Stimulated activated CD8-positive, alpha-beta memory T cell treated with anti-CD3 and anti-CD28 coated beads, Interleukin-15, amount 100 ng/mL, for 24 hours (primary cell): ENCODE data around the gene FARP1.
"Not testable (repeated sequence)": the region's sequence is repeated elsewhere in the genome, so short reads cannot be mapped to it uniquely, and the experiment has no call there.

Source experiments
- DNase-seq: peaks from one replicate; pipeline ENCODE4 v3.0.0-alpha.2; 2020; ENCODE audit warnings: low read depth

FARP1 gene

DNA sequence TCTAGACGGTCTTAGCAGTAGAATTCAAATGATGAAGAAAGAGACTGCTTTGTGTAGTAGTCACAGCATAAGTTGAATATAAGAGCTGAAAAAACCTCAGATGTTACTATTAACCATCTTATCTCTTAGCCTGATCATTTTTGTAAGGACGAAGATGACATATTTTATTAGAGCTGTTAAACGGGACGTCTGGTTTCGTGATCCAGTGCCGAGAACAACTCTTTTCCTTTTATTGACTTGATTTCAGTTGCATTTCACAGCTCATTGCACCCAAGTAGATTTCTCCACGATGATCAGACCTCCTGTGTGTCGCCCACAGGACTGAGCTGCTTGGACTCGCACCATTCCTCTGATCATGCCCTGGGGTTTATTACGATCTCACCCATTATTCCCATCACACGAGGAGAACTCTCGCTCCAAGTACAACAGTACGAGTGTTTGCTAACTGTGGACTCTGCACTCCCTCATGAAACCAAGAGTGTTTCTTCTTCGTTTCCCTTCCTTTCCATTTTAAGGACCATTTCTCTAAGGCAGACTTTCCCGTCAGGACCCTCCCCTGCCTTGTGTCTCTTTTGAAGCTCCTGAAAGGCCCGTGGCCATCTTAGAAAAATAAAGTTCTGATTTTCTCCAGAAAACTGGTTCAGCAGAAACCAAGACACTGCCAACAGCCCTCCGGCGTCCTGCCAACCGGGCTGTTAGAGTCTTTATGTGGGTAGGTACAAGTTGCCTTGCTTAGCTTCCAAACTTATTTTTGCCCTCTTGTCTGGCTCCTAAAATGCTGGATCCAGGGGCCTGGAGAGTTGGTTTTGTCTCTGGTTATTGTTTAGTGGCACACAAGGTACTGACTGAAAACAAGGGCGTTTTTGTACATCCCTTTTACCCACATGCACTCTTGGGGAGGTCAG, 82.4 kb downstream of the FARP1 start:
- DNase-seq, result no peak

DNA sequence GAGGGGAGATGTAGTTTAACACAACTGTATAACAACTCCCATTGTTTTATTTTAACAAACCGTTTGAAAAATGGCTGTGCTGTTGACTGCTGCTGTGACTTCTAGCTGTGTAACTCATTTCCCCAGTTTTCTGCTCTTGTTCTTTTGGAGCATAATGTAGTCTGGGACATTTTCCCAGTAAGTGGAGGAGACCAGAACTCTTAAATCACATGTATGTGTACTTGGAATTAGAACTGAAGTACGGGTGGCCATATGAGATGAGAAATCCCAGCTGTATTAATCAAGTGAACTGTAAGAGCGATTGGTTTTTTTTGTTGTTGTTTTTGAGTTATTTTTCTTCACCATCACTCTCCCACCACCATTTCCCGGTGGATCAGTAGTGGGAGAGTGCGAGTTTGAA, 83.6 kb downstream of the FARP1 start:
- no peak for DNase-seq

DNA sequence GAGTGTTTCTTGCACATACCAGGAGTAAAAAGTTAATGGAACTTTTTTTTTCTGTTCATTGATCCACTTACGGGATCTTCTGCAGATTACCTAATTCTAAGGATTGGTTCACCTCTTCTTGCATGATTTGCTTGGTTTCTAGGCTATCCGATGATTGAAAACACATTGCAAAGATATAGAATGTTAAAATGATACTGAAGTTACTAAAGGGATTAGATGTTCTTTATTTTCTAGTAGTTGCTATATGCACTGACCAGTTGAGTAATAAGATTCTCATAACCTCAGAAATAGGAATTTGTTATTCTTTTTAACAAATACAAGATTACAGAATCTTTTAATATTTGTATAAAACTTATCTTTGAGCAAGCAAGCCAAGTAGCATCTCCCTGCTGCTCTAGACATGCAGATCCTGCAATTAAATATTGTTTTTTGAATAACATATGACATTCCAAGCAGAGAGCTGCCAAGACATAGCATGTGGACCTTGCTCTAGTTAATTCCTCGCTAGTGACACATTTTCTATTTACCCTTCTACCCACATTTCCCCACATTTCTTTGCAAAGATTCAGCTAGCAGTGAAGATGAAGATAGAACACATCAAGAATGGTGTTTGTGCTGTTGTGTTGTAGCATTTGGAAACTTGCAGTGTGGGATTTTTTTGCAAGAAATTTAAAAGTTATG, 85.9 kb downstream of the FARP1 start:
- no peak for DNase-seq

DNA sequence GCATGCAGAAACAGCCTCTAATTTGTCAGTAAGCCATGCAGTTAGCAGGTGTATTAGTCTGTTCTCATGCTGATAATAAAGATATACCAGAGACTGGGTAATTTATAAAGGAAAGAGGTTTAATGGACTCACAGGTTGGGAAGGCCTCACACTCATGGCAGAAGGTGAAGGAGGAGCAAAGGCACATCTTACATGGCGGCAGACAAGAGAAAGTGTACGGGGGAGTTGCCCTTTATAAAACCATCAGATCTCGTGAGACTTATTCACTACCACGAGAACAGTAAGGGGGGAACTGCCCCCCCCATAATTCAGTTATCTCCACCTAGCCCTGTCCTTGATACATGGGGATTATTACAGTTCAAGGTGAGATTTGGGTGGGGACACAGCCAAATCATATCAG, 87.9 kb downstream of the FARP1 start:
- not testable (repeated sequence) for DNase-seq

DNA sequence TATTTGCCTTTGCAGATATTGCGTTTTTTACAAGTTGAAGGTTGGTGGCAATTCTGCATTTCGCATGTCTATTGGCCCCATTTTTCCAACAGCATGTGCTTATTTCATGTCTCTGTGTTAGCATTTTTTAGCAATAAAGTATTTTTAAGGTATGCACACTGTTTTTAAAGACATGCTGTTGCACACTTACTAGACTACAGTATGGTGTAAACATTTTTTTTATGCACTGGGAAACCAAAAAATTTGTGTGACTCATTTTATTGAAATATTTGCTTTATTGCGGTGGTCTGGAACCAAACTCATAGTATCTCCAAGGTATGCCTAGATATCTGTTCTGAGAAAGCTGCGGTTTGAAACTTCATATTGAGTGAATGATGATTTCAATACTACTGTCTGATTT, 89.6 kb downstream of the FARP1 start:
- DNase-seq, result no peak

DNA sequence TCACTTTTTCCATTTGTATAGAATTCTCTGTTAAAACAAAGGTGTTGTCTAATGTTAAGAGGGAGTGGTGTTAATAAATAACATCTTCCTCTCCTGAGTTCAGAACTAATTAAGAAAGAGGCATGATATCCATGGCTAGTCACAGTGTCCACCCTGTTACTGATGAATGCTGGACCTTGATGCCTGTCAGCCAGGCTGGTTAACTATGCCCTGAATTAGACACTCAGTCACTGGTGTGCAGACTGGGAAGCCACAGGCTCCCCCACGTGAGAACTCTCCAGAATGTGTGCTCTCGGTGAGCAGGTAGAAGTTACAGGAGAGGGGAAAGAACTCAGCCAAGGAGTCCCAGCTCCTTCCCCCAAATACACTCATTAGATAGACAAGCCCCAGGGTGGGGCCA, 90.2 kb downstream of the FARP1 start:
- DNase-seq, result no peak

DNA sequence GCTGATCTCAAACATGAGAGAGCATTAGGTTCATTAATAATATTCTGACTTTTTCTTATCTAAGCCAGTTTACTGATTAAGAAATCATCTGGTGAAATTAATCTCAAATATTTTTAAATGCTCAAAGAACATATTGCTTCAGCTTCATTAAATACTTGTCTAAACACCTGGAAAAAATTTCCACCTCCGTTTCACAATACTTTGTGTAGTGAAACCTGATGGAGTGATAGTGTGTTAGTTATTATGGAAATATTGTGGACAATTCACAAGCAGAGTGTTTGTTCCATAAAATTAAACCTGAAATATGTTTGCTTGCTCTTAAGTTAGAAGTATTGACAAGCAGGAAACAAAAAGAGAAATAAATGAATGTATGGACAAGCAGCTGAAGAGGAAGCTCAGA, 91.5 kb downstream of the FARP1 start:
- no peak for DNase-seq

DNA sequence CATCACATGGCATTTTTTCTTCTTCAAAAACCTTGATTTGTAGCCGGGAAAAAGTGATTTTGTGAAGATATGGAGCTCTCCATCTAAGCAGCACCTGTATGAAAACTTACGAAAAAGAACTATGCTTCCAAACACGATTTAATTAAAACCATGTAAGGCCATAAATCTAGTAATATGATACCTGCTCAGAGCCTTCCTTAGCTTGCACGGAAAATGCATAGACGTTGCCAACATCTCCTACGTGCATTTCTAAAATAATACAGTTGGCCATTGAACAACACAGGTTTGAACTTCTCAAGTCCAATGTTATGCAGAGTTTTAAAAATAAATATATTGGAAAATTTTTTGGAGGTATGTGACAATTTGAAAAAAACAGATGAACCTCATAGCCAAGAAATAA, 93.3 kb downstream of the FARP1 start:
- DNase-seq, result no peak

DNA sequence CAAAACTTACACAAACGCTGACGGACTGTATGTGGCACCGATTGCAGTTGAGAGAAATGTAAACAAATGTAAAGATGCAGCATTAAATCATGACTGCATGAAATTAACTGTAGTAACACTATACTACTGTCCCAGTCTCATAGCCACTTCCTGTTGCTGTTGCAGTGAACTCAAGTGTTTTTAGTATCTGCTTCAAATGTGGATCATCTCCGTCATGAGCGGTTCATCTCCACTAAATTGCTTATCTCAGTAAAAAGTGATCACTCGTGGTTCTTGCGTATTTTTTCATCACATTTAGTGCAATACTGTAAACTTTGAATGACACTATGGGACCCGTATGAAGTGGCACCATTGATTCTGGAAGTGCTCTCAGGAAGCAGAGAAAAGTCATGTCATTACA, 94.4 kb downstream of the FARP1 start:
- DNase-seq, result no peak

DNA sequence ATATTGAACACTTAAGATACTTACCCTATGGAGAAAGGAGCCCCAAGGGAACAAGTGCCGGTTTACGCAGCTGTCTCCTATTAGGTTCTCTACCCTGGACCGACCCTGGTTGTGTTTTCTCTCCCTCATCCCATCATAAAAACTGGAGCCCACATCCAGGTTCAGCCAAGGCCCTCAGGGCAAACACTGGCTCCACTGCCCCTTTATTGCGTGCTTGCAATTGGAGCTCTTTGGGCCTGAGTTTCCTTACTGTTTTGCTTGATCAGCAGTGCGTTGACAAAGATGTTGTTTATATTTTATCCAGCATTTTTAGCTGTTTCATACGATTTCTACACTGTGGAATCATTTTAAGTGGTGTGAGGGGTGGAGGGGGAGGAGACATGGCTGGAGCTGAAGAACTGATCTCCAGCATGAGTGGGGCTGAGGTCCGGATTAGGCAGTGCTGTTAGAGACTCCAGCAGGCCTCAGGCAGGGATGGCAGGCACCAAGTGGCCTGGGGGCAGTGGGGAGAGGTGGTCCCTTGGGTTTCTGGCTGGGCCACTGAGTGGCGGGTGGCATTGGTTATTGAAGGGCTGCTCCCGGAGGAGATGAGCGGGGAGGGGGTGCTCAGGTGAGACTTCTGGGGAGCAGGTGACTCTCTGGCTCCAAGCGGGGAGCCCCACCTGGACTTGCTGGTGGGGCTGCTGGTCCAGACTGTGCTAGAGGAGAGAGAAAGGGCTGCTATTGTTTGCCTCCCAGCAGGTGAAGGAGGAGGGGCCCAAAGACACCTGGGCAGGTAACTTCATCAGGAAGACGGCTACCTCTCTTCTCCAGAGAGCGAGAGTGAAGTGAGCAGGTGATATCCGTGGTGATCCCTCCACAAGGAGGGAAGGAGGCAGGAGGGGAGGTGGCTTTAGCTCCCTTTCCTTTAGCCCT, 96.5 kb downstream of the FARP1 start:
- no peak for DNase-seq

DNA sequence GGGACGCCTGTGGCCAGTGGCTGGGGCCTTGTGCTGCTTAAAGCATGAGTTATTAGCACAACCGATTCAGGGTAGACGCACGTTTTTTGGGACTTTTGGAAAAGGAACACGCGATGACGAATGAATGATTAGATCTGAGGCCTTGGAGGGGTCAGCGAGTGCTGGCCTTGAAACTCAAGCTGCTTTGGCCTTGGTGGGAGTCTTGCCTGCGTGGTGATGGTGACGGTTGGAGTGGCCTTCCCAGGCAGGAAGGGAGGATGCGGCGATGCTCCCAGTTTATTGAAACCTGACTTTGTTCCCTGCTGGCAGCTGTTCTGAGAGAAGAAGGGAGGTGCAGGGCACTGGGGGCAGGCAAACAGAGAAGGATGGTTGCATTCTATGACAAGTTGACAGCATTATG, 97.2 kb downstream of the FARP1 start:
- no peak for DNase-seq

DNA sequence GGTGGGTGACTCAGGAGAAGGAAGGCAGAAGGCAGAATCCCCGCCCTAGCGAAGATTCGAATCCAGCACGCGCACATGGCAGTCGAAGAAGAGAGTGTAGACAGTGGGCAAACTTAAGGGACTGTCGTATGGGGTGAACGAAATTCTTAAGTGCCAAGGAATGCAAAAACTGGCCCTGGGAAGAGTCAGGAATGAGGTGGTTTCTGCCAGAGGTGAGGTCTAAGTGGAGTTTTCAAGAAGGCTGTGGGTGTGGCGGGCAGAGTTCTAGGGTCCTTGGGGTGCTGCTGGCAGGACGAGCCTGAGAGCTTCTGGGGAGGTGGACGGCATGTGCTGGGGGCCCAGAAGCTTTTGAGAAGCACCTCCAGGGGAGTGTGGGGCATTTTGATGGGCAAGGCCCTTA, 98.1 kb downstream of the FARP1 start:
- no peak for DNase-seq

DNA sequence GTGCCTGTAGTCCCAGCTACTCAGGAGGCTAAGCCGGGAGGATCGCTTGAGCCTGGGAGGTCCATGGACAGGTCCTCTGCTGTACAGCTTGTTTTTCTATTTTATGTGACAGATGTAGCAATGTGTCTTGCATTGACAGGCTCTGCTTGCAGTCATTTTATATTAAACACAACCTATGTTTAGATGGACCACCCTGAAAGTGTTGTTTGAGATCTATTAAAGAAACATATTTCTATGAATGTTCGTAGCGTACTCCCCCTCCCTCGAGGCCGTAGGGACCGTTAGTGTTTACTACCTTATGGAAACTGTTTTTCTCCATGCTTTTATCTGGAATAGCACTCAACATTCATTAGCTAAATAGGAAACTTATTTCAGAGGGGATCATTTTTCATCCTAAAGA, 99.1 kb downstream of the FARP1 start:
- DNase-seq, result no peak

DNA sequence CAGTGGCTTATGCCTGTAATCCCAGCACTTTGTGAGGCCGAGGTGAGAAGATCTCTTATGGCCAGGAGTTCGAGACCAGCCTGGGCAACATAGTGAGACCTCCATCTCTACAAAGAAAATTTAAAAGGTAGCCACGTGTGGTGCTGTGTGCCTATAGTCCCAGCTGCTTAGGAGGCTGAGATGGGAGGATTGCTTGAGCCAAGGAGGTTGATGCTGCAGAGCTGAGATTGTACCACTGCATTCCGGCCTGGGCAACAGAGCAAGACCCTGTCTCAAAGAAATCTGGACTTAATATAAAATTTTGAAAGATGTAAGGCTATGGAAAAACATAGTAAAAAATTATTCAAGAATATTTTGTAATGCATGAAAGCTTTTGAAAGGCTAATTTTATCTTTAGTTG, 99.5 kb downstream of the FARP1 start:
- no peak for DNase-seq

DNA sequence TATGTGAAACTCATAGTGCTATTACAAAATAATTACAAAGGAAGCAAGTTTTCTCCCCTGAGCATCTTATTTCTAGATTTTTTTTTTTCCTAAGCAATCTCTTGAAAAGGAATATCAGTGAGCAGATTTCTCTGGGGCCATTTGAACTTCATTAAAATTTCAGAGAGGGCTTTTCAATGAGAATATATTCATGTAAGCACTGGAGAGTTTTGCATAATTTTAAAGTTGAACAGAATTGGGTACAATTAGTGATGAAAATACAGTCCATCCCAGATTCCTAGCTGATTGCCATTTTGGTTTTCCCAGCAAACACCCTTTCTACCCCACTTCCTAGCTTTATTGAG, 101.0 kb downstream of the FARP1 start:
- no peak for DNase-seq

DNA sequence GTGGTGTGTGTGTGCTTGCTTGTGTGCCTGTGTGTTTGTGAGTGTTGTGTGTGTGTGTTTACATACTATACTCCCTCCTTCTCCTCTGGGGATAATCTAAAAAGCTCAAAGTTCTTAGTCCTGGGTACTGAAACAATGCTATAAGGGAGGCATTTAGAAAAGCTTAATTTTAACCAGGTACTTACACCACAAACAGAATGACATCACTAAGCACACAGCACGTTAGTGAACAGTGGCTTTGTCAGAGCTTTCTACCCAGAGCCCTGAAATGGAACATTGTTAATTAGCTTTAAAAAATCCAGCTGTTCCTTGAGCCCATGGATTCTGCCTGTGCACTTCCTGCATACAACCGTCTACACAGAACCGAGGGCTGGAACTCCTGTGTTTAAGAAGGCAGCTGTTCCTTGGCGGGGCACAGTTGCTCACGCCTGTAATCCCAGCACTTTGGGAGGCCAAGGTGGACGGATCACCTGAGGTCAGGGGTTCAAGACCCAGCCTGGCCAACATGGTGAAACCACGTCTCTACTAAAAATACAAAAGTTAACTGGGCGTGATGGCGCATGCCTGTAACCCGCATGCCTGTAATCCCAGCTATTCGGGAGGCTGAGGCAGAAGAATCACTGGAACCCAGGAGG, 103.8 kb downstream of the FARP1 start:
- DNase-seq, result no peak

DNA sequence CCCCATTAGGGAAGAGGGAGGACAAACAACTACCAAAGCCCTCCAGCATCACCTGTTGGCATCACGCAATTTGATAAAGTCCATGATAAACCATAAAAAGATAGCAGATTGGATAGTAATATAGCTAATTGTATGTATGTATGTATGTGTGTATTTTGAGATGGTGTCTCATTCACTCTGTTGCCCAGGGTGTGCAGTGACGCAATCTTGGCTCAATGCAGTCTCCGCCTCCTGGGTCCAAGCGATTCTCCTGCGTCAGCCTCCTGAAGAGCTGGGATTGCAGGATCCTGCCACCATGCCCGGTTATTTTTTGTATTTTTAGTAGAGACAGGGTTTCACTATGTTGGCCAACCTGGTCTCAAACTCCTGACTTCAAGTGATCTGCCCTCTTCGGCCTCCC, 108.8 kb downstream of the FARP1 start:
- no peak for DNase-seq

DNA sequence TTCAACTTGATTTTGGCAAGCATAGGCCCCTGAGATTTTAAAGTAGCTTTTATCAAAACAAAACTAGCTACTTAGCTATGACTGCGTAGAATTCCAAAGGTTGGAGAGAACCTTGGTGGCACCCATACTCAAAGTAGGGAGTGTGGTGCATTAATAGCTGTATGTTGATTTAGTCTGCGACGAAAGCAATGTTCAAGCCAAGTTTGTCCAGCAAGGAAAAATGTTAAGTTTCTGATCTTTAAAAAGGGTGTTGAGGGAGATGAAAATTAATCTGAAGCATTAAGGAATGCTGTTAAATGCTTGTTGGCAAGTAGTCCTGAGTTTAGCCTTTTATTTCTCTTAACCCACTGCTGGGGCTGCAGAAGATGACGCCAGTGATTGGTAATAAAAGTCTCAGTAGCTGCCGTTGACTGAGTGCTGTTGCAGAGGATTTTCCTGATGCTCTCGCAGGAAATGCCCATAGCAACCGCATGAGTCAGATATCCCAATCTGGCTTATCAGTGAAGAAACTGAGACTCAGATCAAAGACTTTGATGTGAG, 110.1 kb downstream of the FARP1 start:
- no peak for DNase-seq

DNA sequence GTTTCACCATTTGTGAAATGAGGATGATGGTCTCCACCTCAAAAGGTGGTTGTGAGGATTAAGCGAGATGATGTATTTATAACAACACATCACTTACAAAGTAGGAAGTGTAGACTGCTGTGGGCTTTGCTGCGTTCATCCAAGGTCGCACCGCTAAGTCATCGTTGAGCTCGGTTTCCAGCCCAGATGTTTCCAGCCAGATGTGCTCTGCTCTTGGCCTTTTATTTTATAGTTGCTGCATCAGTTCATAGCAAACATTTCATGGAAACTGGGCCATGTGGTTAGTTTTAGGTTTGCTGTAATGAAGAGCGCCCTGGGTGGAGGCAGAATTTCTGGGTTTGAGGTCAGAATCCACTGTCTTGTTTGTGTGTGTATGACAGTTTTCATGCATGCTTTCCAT, 110.6 kb downstream of the FARP1 start:
- no peak for DNase-seq

DNA sequence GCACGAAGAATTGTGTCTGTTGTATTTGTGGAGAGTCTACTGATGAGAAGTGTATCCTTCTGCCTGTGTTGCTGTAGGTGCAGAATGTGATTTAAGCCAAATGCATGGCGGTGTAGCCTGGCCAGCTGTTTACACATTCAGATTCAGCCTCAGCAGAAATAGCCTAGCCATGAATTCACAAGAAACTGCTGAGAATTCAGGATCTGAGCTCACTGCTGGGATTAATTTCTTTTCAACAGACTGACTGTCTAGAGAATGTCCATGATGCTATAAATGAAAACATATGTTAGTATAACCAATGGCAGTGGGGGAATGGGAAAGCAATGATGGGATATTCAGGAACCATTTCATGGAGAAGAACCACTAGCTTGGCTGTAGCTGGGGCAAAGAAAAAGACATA, 111.6 kb downstream of the FARP1 start:
- no peak for DNase-seq

DNA sequence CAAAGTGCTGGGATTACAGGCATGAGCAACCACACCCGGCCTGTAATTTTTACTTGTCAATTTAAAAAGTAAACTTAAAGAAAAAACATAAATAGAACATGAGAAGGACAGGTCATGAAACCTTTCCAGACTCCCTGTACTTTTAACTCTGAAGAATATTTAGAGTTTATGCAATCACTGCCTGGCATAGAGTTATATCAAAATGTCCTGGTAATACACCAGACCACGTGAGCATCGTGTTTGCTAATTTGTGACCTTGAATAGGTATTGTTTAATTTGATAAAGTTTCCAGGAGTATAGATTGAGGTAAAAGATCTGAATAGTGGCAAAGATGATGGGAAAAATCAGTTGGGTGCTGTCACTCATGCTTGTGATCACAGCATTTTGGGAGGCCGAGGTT, 115.3 kb downstream of the FARP1 start:
- no peak for DNase-seq
